Spleen (tissue), 11 donors: ENCODE data around the gene ZNF79. TPM values are rescaled to one million over a fixed set of nuclear protein-coding genes. Genes with fewer than 3 reads are reported as not detected.
A peak's percentile ranks its signal among the peaks of the same experiment; 100 is the strongest.

Source experiments
- DNase-seq: peaks from one replicate; pipeline ENCODE4 v3.0.0-alpha.2; 2020
- H3K27ac ChIP-seq, 8 donors: fragments of 200-600 bp; sonication (generic) in 7 of 8; 1 replicate in 4 of 8; 2 replicates in 4 of 8; pipeline versions ENCODE4 v1.5.0 to v1.8.0; 2016 to 2021; ENCODE audit warnings: inconsistent platforms in 4 of 8, mild to moderate bottlenecking in 4 of 8, moderate library complexity in 1 of 8
- H3K27me3 ChIP-seq, 7 donors: fragments of 200-600 bp; sonication (generic) in 6 of 7; replicated peaks in 1 of 7; 1 replicate in 4 of 7; 2 replicates in 3 of 7; pipeline versions ENCODE4 v1.5.0 to v1.8.0; 2016 to 2021; ENCODE audit warnings: inconsistent platforms in 3 of 7, mild to moderate bottlenecking in 1 of 7
- H3K36me3 ChIP-seq, 6 donors: fragments of 200-600 bp; sonication (generic) in 5 of 6; 1 replicate in 4 of 6; 2 replicates in 2 of 6; pipeline versions ENCODE4 v1.5.0 to v1.8.0; 2016 to 2021; ENCODE audit warnings: inconsistent platforms in 2 of 6
- H3K4me1 ChIP-seq, 6 donors: fragments of 200-600 bp; sonication (generic) in 5 of 6; 1 replicate in 3 of 6; 2 replicates in 3 of 6; pipeline versions ENCODE4 v1.5.0 to v1.8.0; 2016 to 2021; ENCODE audit warnings: inconsistent platforms in 3 of 6
- H3K4me3 ChIP-seq, 8 donors: fragments of 200-600 bp; sonication (generic) in 7 of 8; 1 replicate in 4 of 8; 2 replicates in 4 of 8; pipeline versions ENCODE4 v1.5.0 to v1.8.0; 2016 to 2021; ENCODE audit warnings: inconsistent platforms in 4 of 8, mild to moderate bottlenecking in 4 of 8, moderate library complexity in 2 of 8
- H3K9me3 ChIP-seq, 8 donors: fragments of 200-600 bp; sonication (generic) in 7 of 8; 1 replicate in 4 of 8; 2 replicates in 4 of 8; pipeline versions ENCODE4 v1.5.0 to v1.8.0; 2016 to 2021; ENCODE audit warnings: inconsistent platforms in 4 of 8
- CTCF ChIP-seq, 11 experiments: fragments of 200-600 bp in 7 of 11; fragments of 450-650 bp in 4 of 11; sonication (generic) in 4 of 11; IDR thresholded peaks in 8 of 11; conservative IDR thresholded peaks in 3 of 11; 1 replicate in 7 of 11; 2 replicates in 4 of 11; pipeline versions ENCODE4 v1.4.0 to v1.8.0; 2016 to 2021; ENCODE audit warnings: antibody characterized with exemption in 11 of 11, inconsistent platforms in 4 of 11, mild to moderate bottlenecking in 1 of 11
- POLR2A ChIP-seq, 3 donors: fragments of 450-650 bp; IDR thresholded peaks; one replicate each; pipeline ENCODE4 v1.5.1; 2017; ENCODE audit warnings: antibody characterized with exemption in 3 of 3, mild to moderate bottlenecking in 1 of 3
- POLR2AphosphoS5 ChIP-seq, 3 donors: sonication (generic); formaldehyde crosslinking; IDR thresholded peaks; one replicate each; pipeline ENCODE4 v1.5.1; 2017; ENCODE audit warnings: antibody characterized with exemption in 3 of 3
- WGBS, 5 donors: extraction: QIAGEN DNeasy Blood & Tissue Kit in 3 of 5; methylation state at CpG; one replicate each; pipeline versions ENCODE4 v1.1.5 to v1.1.7; 2013 to 2018; 5-methylcytosine and 5-hydroxymethylcytosine counted together
- intact Hi-C: fragments of 100-400 bp; cut with DNase I; formaldehyde crosslinking; loops from one replicate; pipeline ENCODE4 v1.15.0; 2023; ENCODE audit warnings: low total_unique reads
- polyA plus RNA-seq, 3 donors: library from polyadenylated mRNA; stranded (reverse); fragments of 200-250 nt; gene quantifications; one replicate each; pipeline ENCODE4 v1.2.1, GENCODE V29; 2013
- total RNA-seq, 7 donors: library from RNA; depleted of rRNA in 3 of 7; stranded (reverse); fragments of >200 nt in 3 of 7; fragmentation: NEBNext Ultra II Directional in 4 of 7; extraction: Animal tissue kit (Norgen Biotek cat#: 25700) in 4 of 7; gene quantifications; one replicate each; pipeline versions ENCODE4 v1.1.0 to v1.2.1, GENCODE V29; 2016 to 2021
- donor health status: healthy with polysubstance abuse.
- donor health status: DM: no; HTN: no; CAD: no; lungs with moderate emphysema.
- donor health status: DM: no; HTN: no; CAD: no.
- donor health status: Bipolar disorder and iron deficiency.
- donor health status: healthy.
- donor health status: DM: no; HTN: no; CAD: no.
- donor health status: DM: yes; HTN: yes; CAD: no.

Gene ZNF79
- total and polyA plus RNA-seq, 10 donors: 2.3 to 14.7 (median 11.0) TPM

GRCh38 chr9:127397646-127398274 lies 26.4 kb upstream of the ZNF79 start:
- peak overlapping the region; percentile 67 to 89 (median 86) for H3K27ac ChIP-seq
- peak overlapping the region; percentile 72 to 90 (median 82) for H3K4me3 ChIP-seq
- DNase-seq: peak; percentile 89
- H3K4me1 ChIP-seq: peaks cover 6 to 35% (median 24%) of the 10 kb centered on the region in 6 donors
- intact Hi-C loops: loop anchor here (10.0 kb wide), 1 partner anchor 173 kb away; no protein-coding TSS in a partner anchor
- H3K36me3 ChIP-seq: peaks cover 0 to 31% (median 0%) of the 10 kb centered on the region in 6 donors
- no peaks in the 10 kb centered on the region for H3K9me3 ChIP-seq
- H3K27me3 ChIP-seq: peaks cover 0 to 40% (median 0%) of the 10 kb centered on the region in 7 donors
- TF ChIP-seq POLR2AphosphoS5 (IDR thresholded peaks at IDR 0.05): peak in 1 of 3 donors; percentile 48
- no peak for TF ChIP-seq POLR2A (IDR thresholded peaks at IDR 0.05)
- peak in 7 of 11 experiments; percentile 30 to 58 (median 50) for TF ChIP-seq CTCF (IDR thresholded peaks at IDR 0.05 in 8 of 11, conservative IDR thresholded peaks at IDR 0.05 in 3 of 11)
- 1 to 6% (median 2%) methylated on average over 29 to 55 of the region's 55 CpGs for WGBS, 5 donors

DNA sequence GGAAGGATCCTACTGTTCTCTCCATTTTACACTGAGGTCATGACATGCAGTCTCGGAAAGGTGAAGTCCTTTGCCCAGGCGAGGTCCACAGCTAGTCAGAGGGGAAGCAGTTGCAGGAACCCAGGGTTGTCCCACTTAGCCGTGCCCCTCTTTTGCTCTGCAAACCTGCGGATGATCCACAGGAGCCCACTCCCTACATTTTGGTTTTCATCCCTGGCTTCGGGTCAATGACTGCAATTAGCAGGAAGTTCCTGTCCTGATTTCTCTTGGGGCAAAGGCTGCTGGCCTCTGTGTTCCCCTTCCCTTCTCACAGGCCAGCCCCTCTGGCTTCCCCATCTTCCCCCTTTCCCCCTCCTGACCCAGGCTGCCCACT lies 25.9 kb upstream of the ZNF79 start:
- H3K4me3 ChIP-seq: peak overlapping the region; percentile 72 to 90 (median 82)
- DNase-seq: peak; percentile 71
- peak overlapping the region in 5 of 8 donors; percentile 85 to 89 (median 87) for H3K27ac ChIP-seq
- H3K27me3 ChIP-seq: peaks cover 0 to 40% (median 0%) of the 10 kb centered on the region in 7 donors
- intact Hi-C loops: loop anchor here (10.0 kb wide), 1 partner anchor 173 kb away; no protein-coding TSS in a partner anchor
- WGBS, 5 donors: 37 to 62% (median 42%) methylated on average over 4 to 5 of the region's 5 CpGs
- TF ChIP-seq POLR2A (IDR thresholded peaks at IDR 0.05): no peak
- peak in 1 of 11 experiments; percentile 19 for TF ChIP-seq CTCF (IDR thresholded peaks at IDR 0.05 in 8 of 11, conservative IDR thresholded peaks at IDR 0.05 in 3 of 11)
- H3K9me3 ChIP-seq: no peaks in the 10 kb centered on the region
- H3K4me1 ChIP-seq: peaks cover 6 to 35% (median 24%) of the 10 kb centered on the region in 6 donors
- H3K36me3 ChIP-seq: peaks cover 0 to 35% (median 0%) of the 10 kb centered on the region in 6 donors

GRCh38 chr9:127398715-127399400 lies 25.3 kb upstream of the ZNF79 start:
- Histone ChIP-seq H3K27ac (peak overlapping the region in 1 of 8 donors; percentile 89), H3K9me3 (no peaks in the 10 kb centered on the region), H3K36me3 (peaks cover 0 to 41% (median 4%) of the 10 kb centered on the region in 6 donors), H3K4me1 (peaks cover 6 to 35% (median 24%) of the 10 kb centered on the region in 6 donors), H3K27me3 (peaks cover 0 to 40% (median 0%) of the 10 kb centered on the region in 7 donors), H3K4me3 (peak overlapping the region in 5 of 8 donors; percentile 79 to 89 (median 83))
- TF ChIP-seq CTCF (IDR thresholded peaks at IDR 0.05 in 8 of 11, conservative IDR thresholded peaks at IDR 0.05 in 3 of 11) (no peak), POLR2A (IDR thresholded peaks at IDR 0.05) (no peak)
- intact Hi-C loops: loop anchor here (10.0 kb wide), 1 partner anchor 174 kb away; no protein-coding TSS in a partner anchor
- WGBS, 5 donors: 88 to 94% (median 89%) methylated on average over 13 of the region's 13 CpGs
- DNase-seq: peak; percentile 61
